ENCODE results near the gene NTM.

DNA sequence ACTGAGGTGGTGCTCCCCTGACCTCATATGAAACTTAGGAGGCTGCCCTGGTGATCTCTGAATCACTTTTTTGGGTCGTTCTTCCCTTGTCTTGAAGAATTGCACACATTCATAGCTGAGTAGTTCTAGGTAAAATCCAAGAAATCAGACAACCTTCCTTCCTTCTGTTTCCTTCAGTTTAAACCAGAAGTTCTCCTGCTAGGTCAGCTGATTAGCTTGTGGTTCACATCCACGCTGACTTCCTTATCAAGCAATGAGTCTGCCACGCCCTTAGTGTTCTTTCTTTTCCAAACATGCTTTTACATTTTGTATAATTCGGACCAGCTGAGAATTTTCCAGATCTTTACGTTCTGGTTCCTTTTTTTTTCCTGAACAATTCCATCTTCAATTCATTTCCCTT lies 892.8 kb downstream of the NTM start:
- TF ChIP-seq, protein P1, sequence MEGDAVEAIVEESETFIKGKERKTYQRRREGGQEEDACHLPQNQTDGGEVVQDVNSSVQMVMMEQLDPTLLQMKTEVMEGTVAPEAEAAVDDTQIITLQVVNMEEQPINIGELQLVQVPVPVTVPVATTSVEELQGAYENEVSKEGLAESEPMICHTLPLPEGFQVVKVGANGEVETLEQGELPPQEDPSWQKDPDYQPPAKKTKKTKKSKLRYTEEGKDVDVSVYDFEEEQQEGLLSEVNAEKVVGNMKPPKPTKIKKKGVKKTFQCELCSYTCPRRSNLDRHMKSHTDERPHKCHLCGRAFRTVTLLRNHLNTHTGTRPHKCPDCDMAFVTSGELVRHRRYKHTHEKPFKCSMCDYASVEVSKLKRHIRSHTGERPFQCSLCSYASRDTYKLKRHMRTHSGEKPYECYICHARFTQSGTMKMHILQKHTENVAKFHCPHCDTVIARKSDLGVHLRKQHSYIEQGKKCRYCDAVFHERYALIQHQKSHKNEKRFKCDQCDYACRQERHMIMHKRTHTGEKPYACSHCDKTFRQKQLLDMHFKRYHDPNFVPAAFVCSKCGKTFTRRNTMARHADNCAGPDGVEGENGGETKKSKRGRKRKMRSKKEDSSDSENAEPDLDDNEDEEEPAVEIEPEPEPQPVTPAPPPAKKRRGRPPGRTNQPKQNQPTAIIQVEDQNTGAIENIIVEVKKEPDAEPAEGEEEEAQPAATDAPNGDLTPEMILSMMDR (IDR thresholded peaks at IDR 0.05): no peak
- TF ChIP-seq ZFX (IDR thresholded peaks at IDR 0.05; ENCODE audit: borderline replicate concordance): no peak
